Keratinocyte (primary cell): Measurements from ENCODE around the gene GPR146.

Experiments
- CTCF ChIP-seq, 3 experiments: IDR thresholded peaks in 1 of 3; conservative IDR thresholded peaks in 1 of 3; optimal IDR thresholded peaks in 1 of 3; 2 replicates in 2 of 3; 3 replicates in 1 of 3; pipeline versions ENCODE3 to v1.5.1; 2011; ENCODE audit warnings: low read length in 3 of 3, mild to moderate bottlenecking in 3 of 3, moderate library complexity in 2 of 3, control low read depth in 1 of 3, inconsistent platforms in 1 of 3; ENCODE audit not compliant: insufficient read depth in 2 of 3; ENCODE audit errors: extremely low read depth in 1 of 3
- EZH2 ChIP-seq: IDR thresholded peaks from one replicate; pipeline ENCODE4 v1.6.1; 2012; ENCODE audit warnings: inconsistent platforms, mild to moderate bottlenecking, low read length, moderate library complexity

DNA sequence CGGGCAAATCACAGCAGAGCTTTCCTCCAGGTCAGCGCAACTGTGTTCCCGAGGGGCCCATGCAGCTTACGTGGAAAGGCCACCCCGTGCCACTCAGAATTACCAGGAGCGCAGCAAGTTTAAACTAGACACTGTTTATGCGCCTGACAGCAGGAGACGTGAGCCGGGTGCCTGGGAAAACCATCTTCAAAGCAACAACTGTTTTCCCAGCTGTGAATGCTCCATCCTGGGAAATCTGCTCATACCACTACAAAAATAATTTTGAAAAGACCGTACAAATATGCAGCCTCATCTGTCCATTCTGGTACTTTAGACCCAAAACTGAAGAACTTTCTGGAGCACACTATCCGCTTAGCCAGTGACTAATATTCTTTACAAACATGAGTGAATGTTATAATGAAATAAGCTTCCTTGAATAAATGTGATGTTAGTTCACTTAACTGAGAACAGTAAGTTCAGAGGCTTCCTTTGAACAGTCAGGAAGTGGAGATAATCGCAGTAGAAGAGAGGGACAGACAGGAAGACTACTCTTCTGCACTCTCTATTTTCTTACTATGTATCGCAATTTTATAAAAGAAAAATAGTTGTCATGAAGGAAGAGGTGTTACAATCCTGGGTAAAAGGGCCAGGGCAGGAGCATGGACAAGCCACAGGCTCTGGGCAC, 60.3 kb downstream of the GPR146 start:
- TF ChIP-seq CTCF (optimal IDR thresholded peaks at IDR 0.05 in 1 of 3, IDR thresholded peaks at IDR 0.05 in 1 of 3, conservative IDR thresholded peaks at IDR 0.05 in 1 of 3; ENCODE audit: extremely low read depth in 1 of 3, insufficient read depth in 2 of 3, low read length in 3 of 3), result no peak
- no peak for TF ChIP-seq EZH2
